MM.1S (cell line): ENCODE measurements around the gene TMEM256.
"Not testable (repeated sequence)": the region's sequence is repeated elsewhere in the genome, so short reads cannot be mapped to it uniquely, and the experiment has no call there.

Experiments used
- DNase-seq: peaks from one replicate; pipeline ENCODE4 v3.0.0-alpha.2; 2015
- H2AFZ ChIP-seq: fragments of 300-600 bp; sonication (generic); 2 replicates; pipeline ENCODE4 v1.6.0; 2016; ENCODE audit warnings: antibody characterized with exemption, low read length
- H3F3A ChIP-seq: fragments of 300-600 bp; sonication (generic); 2 replicates; pipeline ENCODE4 v1.6.1; 2016; ENCODE audit warnings: mild to moderate bottlenecking, antibody characterized with exemption, low read length, moderate library complexity, mixed read lengths; ENCODE audit not compliant: insufficient read depth
- H3K27ac ChIP-seq: fragments of 300-600 bp; sonication (generic); 2 replicates; pipeline ENCODE4 v1.5.1; 2016; ENCODE audit warnings: mild to moderate bottlenecking, low read length
- H3K27me3 ChIP-seq: fragments of 300-600 bp; sonication (generic); replicated peaks from 2 replicates; pipeline ENCODE4 v1.6.0; 2016; ENCODE audit warnings: low read length; ENCODE audit not compliant: insufficient read depth
- H3K36me3 ChIP-seq: fragments of 300-600 bp; sonication (generic); replicated peaks from 2 replicates; pipeline ENCODE4 v1.6.1; 2016; ENCODE audit warnings: mild to moderate bottlenecking, low read length, mixed read lengths; ENCODE audit not compliant: insufficient read depth
- H3K4me1 ChIP-seq: fragments of 300-600 bp; sonication (generic); 2 replicates; pipeline ENCODE4 v1.6.1; 2016; ENCODE audit warnings: low read length, mixed read lengths
- H3K4me2 ChIP-seq: fragments of 300-600 bp; sonication (generic); 2 replicates; pipeline ENCODE4 v1.6.0; 2016; ENCODE audit warnings: low read depth, low read length
- H3K4me3 ChIP-seq: fragments of 300-600 bp; sonication (generic); 2 replicates; pipeline ENCODE4 v1.5.1; 2016; ENCODE audit warnings: low read length, mixed read lengths
- H3K79me2 ChIP-seq: fragments of 300-600 bp; sonication (generic); 2 replicates; pipeline ENCODE4 v1.6.1; 2016; ENCODE audit warnings: mixed run types, low read length, mixed read lengths
- H3K9ac ChIP-seq: fragments of 300-600 bp; sonication (generic); 2 replicates; pipeline ENCODE4 v1.6.1; 2016; ENCODE audit warnings: low read length, mixed read lengths
- H3K9me2 ChIP-seq: fragments of 300-600 bp; sonication (generic); replicated peaks from 2 replicates; pipeline ENCODE4 v1.6.1; 2016; ENCODE audit warnings: mild to moderate bottlenecking, low read length, mixed read lengths; ENCODE audit not compliant: insufficient read depth
- H3K9me3 ChIP-seq: fragments of 300-600 bp; sonication (generic); replicated peaks from 2 replicates; pipeline ENCODE4 v1.6.1; 2016; ENCODE audit warnings: mild to moderate bottlenecking, low read length, mixed read lengths; ENCODE audit not compliant: insufficient read depth
- H4K20me1 ChIP-seq: fragments of 300-600 bp; sonication (generic); 2 replicates; pipeline ENCODE4 v1.6.1; 2016; ENCODE audit warnings: mild to moderate bottlenecking, low read length, moderate library complexity, mixed read lengths; ENCODE audit not compliant: insufficient read depth
- EZH2 ChIP-seq: fragments of 300-600 bp; sonication (generic); optimal IDR thresholded peaks from 2 replicates; pipeline ENCODE3; 2017; ENCODE audit warnings: low read depth, mild to moderate bottlenecking, antibody characterized with exemption, low read length, mixed read lengths
- EZH2phosphoT487 ChIP-seq: fragments of 300-600 bp; sonication (generic); IDR thresholded peaks from 2 replicates; pipeline ENCODE4 v1.6.1; 2018; ENCODE audit warnings: antibody characterized with exemption, low read length
- TF ChIP-seq, protein P1 (sequence below): fragments of 300-600 bp; sonication (generic); IDR thresholded peaks from 2 replicates; pipeline ENCODE4 v1.5.1; 2016; ENCODE audit warnings: antibody characterized with exemption, low read length, mixed read lengths

Gene TMEM256

DNA sequence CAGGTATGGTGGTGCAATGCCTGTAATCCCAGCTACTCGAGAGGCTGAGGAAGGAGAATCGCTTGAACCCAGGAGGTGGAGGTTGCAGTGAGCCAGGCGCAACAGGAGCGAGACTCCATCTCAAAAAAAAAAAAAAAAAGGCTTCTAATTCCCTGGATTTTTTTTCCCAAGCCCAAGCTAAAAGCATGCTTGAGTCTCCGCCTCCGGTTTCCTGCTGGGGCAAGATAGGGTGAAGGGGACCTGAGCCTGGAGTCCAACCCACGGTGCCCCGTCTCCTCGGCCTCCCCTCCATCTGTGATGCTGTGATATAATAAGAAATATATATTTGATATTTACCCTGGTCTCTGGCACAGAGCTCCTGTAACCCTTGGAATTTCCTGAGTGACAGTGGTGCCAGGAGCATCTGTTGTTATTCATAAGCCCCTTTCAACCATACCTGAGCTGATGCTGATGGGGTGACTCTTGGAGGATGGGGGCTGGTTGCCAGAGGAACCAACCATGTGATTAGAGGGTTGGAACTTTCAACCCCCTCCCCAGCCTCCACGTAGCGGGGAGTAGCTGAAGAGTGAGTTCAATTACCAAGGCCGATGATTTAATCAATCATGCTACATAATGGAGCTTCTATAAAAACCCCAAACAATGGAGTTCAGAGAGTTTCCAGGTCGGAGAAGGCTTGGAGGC is 35.8 kb downstream of the TMEM256 start:
- no peaks in the 10 kb centered on the region for H3K79me2 ChIP-seq
- no peaks in the 10 kb centered on the region for H3K4me1 ChIP-seq
- H2AFZ ChIP-seq: no peak overlapping the region
- no peak for DNase-seq
- no peak overlapping the region for H3K4me2 ChIP-seq
- H3F3A ChIP-seq: no peaks in the 10 kb centered on the region
- H3K9me3 ChIP-seq: no peaks in the 10 kb centered on the region
- no peaks in the 10 kb centered on the region for H3K36me3 ChIP-seq
- H3K4me3 ChIP-seq: no peak overlapping the region
- H3K27me3 ChIP-seq: peaks cover 41% of the 10 kb centered on the region
- H3K27ac ChIP-seq: no peak overlapping the region
- no peaks in the 10 kb centered on the region for H3K9me2 ChIP-seq
- H3K9ac ChIP-seq: no peak overlapping the region
- TF ChIP-seq, protein P1, sequence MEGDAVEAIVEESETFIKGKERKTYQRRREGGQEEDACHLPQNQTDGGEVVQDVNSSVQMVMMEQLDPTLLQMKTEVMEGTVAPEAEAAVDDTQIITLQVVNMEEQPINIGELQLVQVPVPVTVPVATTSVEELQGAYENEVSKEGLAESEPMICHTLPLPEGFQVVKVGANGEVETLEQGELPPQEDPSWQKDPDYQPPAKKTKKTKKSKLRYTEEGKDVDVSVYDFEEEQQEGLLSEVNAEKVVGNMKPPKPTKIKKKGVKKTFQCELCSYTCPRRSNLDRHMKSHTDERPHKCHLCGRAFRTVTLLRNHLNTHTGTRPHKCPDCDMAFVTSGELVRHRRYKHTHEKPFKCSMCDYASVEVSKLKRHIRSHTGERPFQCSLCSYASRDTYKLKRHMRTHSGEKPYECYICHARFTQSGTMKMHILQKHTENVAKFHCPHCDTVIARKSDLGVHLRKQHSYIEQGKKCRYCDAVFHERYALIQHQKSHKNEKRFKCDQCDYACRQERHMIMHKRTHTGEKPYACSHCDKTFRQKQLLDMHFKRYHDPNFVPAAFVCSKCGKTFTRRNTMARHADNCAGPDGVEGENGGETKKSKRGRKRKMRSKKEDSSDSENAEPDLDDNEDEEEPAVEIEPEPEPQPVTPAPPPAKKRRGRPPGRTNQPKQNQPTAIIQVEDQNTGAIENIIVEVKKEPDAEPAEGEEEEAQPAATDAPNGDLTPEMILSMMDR: no peak
- TF ChIP-seq EZH2phosphoT487 (no peak), EZH2 (no peak)
- H4K20me1 ChIP-seq: no peaks in the 10 kb centered on the region

- TF ChIP-seq EZH2: no peak
- no peak for TF ChIP-seq EZH2phosphoT487
- TF ChIP-seq, protein P1: no peak
- Histone ChIP-seq H2AFZ (no peak overlapping the region), H3K9me2 (no peaks in the 10 kb centered on the region), H3K4me3 (no peak overlapping the region), H3F3A (no peaks in the 10 kb centered on the region), H3K9me3 (no peaks in the 10 kb centered on the region), H3K9ac (no peak overlapping the region), H3K4me2 (no peak overlapping the region), H3K79me2 (no peaks in the 10 kb centered on the region), H3K4me1 (no peaks in the 10 kb centered on the region), H4K20me1 (no peaks in the 10 kb centered on the region), H3K36me3 (no peaks in the 10 kb centered on the region), H3K27me3 (peaks cover 44% of the 10 kb centered on the region), H3K27ac (no peak overlapping the region)
- no peak for DNase-seq
Observed at GRCh38 chr17:7367083-7367482, 36.8 kb downstream of the TMEM256 start.

GRCh38 chr17:7365963-7366362 is 37.9 kb downstream of the TMEM256 start:
- H3K9me3 ChIP-seq, H3K36me3 ChIP-seq, H3K4me2 ChIP-seq, H3F3A ChIP-seq, H3K4me1 ChIP-seq, H3K9me2 ChIP-seq, H3K4me3 ChIP-seq, H3K79me2 ChIP-seq, H2AFZ ChIP-seq, DNase-seq, H4K20me1 ChIP-seq, H3K9ac ChIP-seq, H3K27ac ChIP-seq: not testable (repeated sequence)
- H3K27me3 ChIP-seq: peaks cover 46% of the 10 kb centered on the region

- H3K9me3 ChIP-seq: no peaks in the 10 kb centered on the region
- H3K79me2 ChIP-seq: no peaks in the 10 kb centered on the region
- no peaks in the 10 kb centered on the region for H3K9me2 ChIP-seq
- H4K20me1 ChIP-seq: no peaks in the 10 kb centered on the region
- H3K27me3 ChIP-seq: peaks cover 22% of the 10 kb centered on the region
- H3K4me3 ChIP-seq: no peak overlapping the region
- no peak overlapping the region for H3K9ac ChIP-seq
- H3K36me3 ChIP-seq: no peaks in the 10 kb centered on the region
- H3K27ac ChIP-seq: no peak overlapping the region
- no peak overlapping the region for H2AFZ ChIP-seq
- H3K4me2 ChIP-seq: no peak overlapping the region
- no peaks in the 10 kb centered on the region for H3F3A ChIP-seq
- no peaks in the 10 kb centered on the region for H3K4me1 ChIP-seq
- TF ChIP-seq EZH2phosphoT487: no peak
- no peak for TF ChIP-seq EZH2
- TF ChIP-seq, protein P1: no peak
- DNase-seq: no peak
Observed at GRCh38 chr17:7363311-7363710, 40.6 kb downstream of the TMEM256 start.
